ENCODE measurements around the gene ADCY6. TPM values are rescaled to one million over a fixed set of nuclear protein-coding genes. Genes with fewer than 3 reads are reported as not detected.

ADCY6 gene
- total RNA-seq, 2 experiments from 2014 or later, result 0.05 to 0.09 TPM

DNA sequence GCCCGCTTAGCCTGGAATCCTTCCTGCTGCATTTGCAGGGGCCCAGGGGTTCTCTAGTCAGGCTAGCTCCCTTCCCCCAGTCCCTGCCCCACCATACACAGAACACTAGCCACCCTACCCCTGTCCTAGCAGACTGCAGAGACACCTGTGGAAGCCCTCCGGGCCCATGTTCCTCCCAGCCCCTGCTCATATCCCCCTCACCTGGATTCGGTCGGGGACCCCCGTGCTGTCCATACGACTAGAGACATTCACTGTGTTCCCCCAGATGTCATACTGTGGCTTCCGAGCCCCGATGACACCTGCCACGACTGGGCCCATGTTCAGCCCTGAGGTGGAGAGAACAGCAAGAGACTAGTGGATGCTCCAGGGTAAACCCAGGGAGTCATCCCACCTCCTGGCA lies 20.2 kb downstream of the ADCY6 start:
- peaks cover 2% of the 10 kb centered on the region for H3K27me3 Mint-ChIP-seq
- CTCF ChIA-PET, result interaction anchor here (1.5 kb wide), 1 partner anchor 27 kb away, joined by 4 read pairs; no protein-coding TSS in a partner anchor
- H3K36me3 Mint-ChIP-seq (ENCODE audit: low read depth), result no peaks in the 10 kb centered on the region
- peaks cover 7% of the 10 kb centered on the region for H3K4me1 Mint-ChIP-seq
- intact Hi-C loops (cut with DNase I, micrococcal nuclease), result no loop called here
- H3K9me3 Mint-ChIP-seq (ENCODE audit: low read depth), result no peaks in the 10 kb centered on the region
- no peak overlapping the region for H3K27ac Mint-ChIP-seq
- no peak overlapping the region for H3K4me3 Mint-ChIP-seq
- DNase-seq, result no peak
- POLR2A ChIA-PET, result no interaction called here
- ATAC-seq, result no peak

DNA sequence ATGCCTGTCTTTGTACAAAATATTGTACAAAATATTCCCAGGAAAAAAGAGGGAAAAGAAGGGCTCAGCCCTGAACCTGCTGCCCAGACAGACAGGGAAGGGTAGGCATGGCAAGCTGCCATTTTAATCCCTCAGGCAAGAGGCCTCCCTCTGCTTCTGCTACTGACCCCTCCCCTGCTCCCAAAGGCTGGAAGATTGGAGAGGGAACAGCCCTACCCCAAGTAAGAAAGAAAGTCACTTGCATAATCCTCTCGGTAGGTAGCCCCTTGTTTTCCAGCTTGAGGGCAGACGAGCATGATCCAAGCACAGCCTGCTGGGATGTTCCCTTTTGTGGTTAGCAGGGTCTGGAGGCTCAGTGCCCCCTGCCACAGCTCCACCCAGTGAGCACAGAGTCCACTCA lies 20.7 kb downstream of the ADCY6 start:
- no peaks in the 10 kb centered on the region for H3K36me3 Mint-ChIP-seq (ENCODE audit: low read depth)
- H3K27ac Mint-ChIP-seq, result no peak overlapping the region
- no peaks in the 10 kb centered on the region for H3K9me3 Mint-ChIP-seq (ENCODE audit: low read depth)
- peaks cover 7% of the 10 kb centered on the region for H3K4me1 Mint-ChIP-seq
- no peak for ATAC-seq
- CTCF ChIA-PET, result interaction anchor here (1.5 kb wide), 1 partner anchor 27 kb away, joined by 4 read pairs; no protein-coding TSS in a partner anchor
- POLR2A ChIA-PET, result no interaction called here
- peaks cover 2% of the 10 kb centered on the region for H3K27me3 Mint-ChIP-seq
- no peak overlapping the region for H3K4me3 Mint-ChIP-seq
- no peak for DNase-seq
- intact Hi-C loops (cut with DNase I, micrococcal nuclease), result no loop called here

DNA sequence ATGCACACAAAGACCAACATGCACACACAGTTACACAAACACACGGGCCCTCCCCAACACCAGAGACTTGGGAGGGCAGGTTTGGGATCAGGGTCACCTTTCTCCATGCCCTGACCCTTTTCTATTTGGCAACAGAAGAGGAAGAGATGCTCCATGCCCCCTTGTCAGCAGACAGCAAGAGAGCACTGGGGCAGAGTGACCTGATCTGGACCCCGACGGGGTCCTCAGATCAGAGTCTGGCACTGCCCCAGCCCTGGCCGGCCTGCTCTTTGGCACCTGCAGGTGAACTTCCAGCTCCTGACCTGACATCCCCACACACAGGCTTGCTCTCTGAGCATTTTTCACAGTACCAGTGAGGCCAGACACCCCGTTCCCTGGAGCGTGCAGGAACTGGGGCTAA lies 21.4 kb downstream of the ADCY6 start:
- no peak for ATAC-seq
- H3K9me3 Mint-ChIP-seq (ENCODE audit: low read depth), result no peaks in the 10 kb centered on the region
- H3K4me1 Mint-ChIP-seq, result peaks cover 7% of the 10 kb centered on the region
- H3K36me3 Mint-ChIP-seq (ENCODE audit: low read depth), result no peaks in the 10 kb centered on the region
- peaks cover 2% of the 10 kb centered on the region for H3K27me3 Mint-ChIP-seq
- POLR2A ChIA-PET, result no interaction called here
- CTCF ChIA-PET, result interaction anchor here (1.5 kb wide), 1 partner anchor 28 kb away, joined by 4 read pairs; no protein-coding TSS in a partner anchor
- intact Hi-C loops (cut with DNase I, micrococcal nuclease), result no loop called here
- no peak overlapping the region for H3K4me3 Mint-ChIP-seq
- no peak for DNase-seq
- H3K27ac Mint-ChIP-seq, result no peak overlapping the region

DNA sequence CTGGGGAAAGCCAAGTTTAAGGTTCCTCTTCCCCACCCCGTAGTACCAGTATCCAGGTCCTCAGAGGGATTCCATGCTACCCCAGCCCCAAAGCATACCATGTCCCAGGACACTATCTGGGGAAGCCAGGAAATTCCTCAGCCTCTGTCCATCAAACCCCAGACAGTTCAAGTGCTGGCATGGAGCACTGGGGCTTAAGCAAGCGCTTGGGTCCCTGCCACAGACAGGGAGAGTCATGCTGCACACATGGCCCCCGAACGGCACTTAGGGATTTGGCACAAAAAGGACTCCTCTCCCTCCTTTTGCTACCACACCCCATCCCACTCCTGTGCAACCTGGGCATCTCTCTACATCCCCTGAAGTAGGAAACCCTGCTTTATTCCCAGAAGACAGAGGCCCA lies 21.8 kb downstream of the ADCY6 start:
- Mint-ChIP-seq H3K4me1 (peaks cover 7% of the 10 kb centered on the region), H3K4me3 (no peak overlapping the region), H3K9me3 (ENCODE audit: low read depth) (no peaks in the 10 kb centered on the region), H3K36me3 (ENCODE audit: low read depth) (no peaks in the 10 kb centered on the region), H3K27ac (no peak overlapping the region), H3K27me3 (peaks cover 2% of the 10 kb centered on the region)
- ChIA-PET CTCF (interaction anchor here (1.5 kb wide), 1 partner anchor 28 kb away, joined by 4 read pairs; no protein-coding TSS in a partner anchor), POLR2A (no interaction called here)
- no peak for DNase-seq
- no peak for ATAC-seq
- intact Hi-C loops (cut with DNase I, micrococcal nuclease), result no loop called here

DNA sequence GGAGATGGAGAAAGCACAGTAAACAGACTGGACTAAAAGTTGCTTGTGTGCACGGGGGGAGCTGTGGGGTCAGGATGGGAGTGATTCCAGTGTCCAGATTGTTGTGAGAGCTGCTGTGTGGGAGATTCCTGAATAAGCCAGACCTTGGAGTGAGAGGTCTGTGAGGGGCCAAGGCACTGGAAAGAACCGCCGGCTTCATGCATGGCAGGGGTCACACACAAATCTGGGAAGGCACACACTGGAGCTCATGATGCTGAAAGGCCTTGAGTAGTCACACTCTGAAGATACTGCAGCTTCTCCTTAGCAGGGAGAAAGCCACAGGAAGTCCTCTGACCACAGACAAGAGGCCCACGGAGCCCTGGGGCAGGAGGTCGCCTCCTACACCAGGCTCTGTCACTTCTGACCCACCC lies 23.1 kb downstream of the ADCY6 start:
- ATAC-seq, result peak; percentile 84
- H3K4me3 Mint-ChIP-seq, result no peak overlapping the region
- peak; percentile 53 for DNase-seq

DNA sequence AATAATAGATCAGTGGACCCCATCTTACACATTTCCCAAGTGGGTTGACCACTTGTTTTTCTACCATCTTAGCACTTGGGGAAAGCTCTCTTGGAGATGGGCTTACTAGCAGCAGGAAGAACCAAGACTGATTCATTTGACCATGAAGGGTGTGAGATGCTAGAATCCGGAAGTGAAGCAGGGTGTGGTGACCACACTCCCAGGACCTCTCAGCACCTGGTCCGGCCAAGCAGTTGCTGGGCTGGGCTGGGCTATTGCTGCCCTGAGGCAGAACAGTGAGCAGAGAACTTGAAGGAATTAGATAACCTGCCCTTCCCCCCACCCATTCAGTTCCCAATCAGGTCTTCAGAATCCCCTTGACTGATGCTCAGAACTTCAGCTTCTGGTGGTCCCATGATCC lies 24.4 kb downstream of the ADCY6 start:
- no peak overlapping the region for H3K27ac Mint-ChIP-seq
- H3K9me3 Mint-ChIP-seq (ENCODE audit: low read depth), result no peaks in the 10 kb centered on the region
- DNase-seq (no peak), ATAC-seq (no peak)
- H3K27me3 Mint-ChIP-seq, result peaks cover 2% of the 10 kb centered on the region
- peaks cover 7% of the 10 kb centered on the region for H3K4me1 Mint-ChIP-seq
- intact Hi-C loops (cut with DNase I, micrococcal nuclease), result no loop called here
- ChIA-PET POLR2A (no interaction called here), CTCF (interaction anchor here (0.6 kb wide), 1 partner anchor 1115 kb away, joined by 4 read pairs; no protein-coding TSS in a partner anchor)
- H3K4me3 Mint-ChIP-seq, result no peak overlapping the region
- H3K36me3 Mint-ChIP-seq (ENCODE audit: low read depth), result no peaks in the 10 kb centered on the region

More for the DNA sequence above, 23.1 kb downstream of the ADCY6 start:
- Mint-ChIP-seq H3K36me3 (ENCODE audit: low read depth) (no peaks in the 10 kb centered on the region), H3K27me3 (peaks cover 2% of the 10 kb centered on the region), H3K27ac (no peak overlapping the region), H3K9me3 (ENCODE audit: low read depth) (no peaks in the 10 kb centered on the region), H3K4me1 (peaks cover 7% of the 10 kb centered on the region)
- ChIA-PET CTCF (interaction anchor here (1.0 to 1.3 kb wide), 3 partner anchors 13 to 68 kb away, joined by 3 to 6 read pairs (median 4); no protein-coding TSS in a partner anchor), POLR2A (no interaction called here)
- intact Hi-C loops (cut with DNase I, micrococcal nuclease), result no loop called here

DNA sequence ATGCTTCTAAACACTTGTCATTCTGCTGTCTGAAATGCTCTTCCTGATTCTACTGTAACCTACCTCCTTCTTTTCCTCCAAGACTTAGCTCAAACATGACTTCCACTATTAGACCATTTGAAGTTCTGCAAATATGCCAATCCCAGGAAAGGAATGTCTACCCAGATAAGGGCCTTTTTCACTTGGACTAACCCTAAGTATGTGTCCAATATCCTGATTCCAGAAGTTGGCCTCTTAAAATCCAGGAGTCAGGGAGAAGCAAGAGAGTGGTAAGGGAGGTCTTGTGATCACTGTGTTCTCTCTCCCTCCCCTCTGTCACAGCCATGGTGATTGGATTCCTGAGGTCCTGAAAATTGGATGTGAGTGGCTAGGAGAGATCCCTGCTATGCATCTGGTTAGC lies 30.2 kb downstream of the ADCY6 start:
- ChIA-PET POLR2A (interaction anchor here (0.6 kb wide), 1 partner anchor 21 kb away, joined by 4 read pairs; no protein-coding TSS in a partner anchor), CTCF (interaction anchor here (0.7 to 7.9 kb wide), 4 partner anchors 8 to 109 kb away, joined by 3 to 40 read pairs (median 6); no protein-coding TSS in a partner anchor)
- no peak for ATAC-seq

DNA sequence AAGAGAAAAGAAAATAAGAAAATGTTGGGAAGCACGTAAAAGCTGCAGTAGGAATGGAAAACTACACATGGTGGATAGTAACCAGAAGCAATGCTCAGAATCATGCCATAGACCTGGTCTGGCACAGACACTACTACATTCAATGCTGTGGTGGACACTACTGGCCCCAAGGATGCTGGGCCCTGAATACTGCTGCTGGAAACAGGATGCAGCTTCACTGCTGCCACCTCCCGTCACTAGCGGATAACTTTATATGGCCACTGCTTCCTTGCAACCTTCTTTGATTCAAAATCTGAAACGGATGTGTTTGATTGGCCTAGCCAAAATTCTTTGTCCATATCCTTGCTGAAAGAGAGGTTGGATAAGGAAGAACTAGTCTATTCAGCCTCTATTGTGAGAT lies 30.7 kb downstream of the ADCY6 start:
- POLR2A ChIA-PET, result interaction anchor here (0.6 kb wide), 1 partner anchor 21 kb away, joined by 4 read pairs; no protein-coding TSS in a partner anchor
- Mint-ChIP-seq H3K9me3 (ENCODE audit: low read depth) (no peaks in the 10 kb centered on the region), H3K36me3 (ENCODE audit: low read depth) (no peaks in the 10 kb centered on the region), H3K27ac (no peak overlapping the region), H3K4me3 (no peak overlapping the region), H3K27me3 (peaks cover 3% of the 10 kb centered on the region), H3K4me1 (peaks cover 3% of the 10 kb centered on the region)
- CTCF ChIA-PET, result interaction anchor here (0.6 to 7.9 kb wide), 4 partner anchors 8 to 128 kb away, joined by 3 to 40 read pairs (median 6); no protein-coding TSS in a partner anchor
- DNase-seq (no peak), ATAC-seq (no peak)
- intact Hi-C loops (cut with DNase I, micrococcal nuclease), result no loop called here

More for the DNA sequence above, 30.2 kb downstream of the ADCY6 start:
- Mint-ChIP-seq H3K4me1 (no peaks in the 10 kb centered on the region), H3K9me3 (ENCODE audit: low read depth) (no peaks in the 10 kb centered on the region), H3K36me3 (ENCODE audit: low read depth) (no peaks in the 10 kb centered on the region), H3K27ac (no peak overlapping the region), H3K4me3 (no peak overlapping the region), H3K27me3 (no peaks in the 10 kb centered on the region)
- DNase-seq, result no peak
- intact Hi-C loops (cut with DNase I, micrococcal nuclease), result no loop called here

DNA sequence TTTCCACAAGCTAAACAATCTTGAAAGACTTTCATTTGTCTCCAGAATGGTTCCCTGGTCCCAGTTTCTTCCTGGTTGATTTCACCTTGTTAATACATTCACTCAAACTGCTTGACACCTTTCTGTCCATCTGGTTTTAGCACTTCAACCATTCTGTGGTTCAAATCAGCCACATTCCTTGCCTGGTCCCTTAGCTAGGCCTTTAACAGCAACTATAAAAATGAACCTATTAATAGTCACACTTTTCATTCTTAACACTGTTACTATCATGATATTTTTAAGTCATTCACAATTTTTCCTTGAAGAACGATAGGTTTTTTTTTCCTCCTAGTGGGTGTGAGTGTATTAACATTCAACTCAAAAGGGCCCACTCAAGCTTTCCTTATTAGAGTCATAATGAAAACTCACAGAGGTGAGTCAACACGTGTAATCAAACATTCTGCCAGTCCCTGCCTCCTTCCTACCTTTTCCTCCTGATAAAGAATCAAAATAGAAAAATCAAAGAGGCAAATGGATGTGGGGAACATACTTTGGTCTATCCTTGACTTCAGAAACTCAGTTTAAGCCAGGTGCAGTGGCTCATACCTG lies 38.0 kb downstream of the ADCY6 start:
- intact Hi-C loops (cut with DNase I, micrococcal nuclease), result loop anchor here (1.0 to 5.0 kb wide), 7 partner anchors 34 to 246 kb away; partner anchors contain the start of genes CCNT1 (in 1 of the 2), DDN (in 1 of the 2) and KANSL2 (in 1 of the 2)
- ATAC-seq (peak; percentile 87), DNase-seq (peak; percentile 37)
- ChIA-PET CTCF (interaction anchor here (0.5 to 6.9 kb wide), 10 partner anchors 8 to 1026 kb away, joined by 3 to 116 read pairs (median 3); partner anchors contain the start of gene ENDOU), POLR2A (no interaction called here)
- no peaks in the 10 kb centered on the region for H3K36me3 Mint-ChIP-seq (ENCODE audit: low read depth)
- H3K27ac Mint-ChIP-seq, result peak overlapping the region; percentile 85
- peaks cover 24% of the 10 kb centered on the region for H3K4me1 Mint-ChIP-seq
- peaks cover 5% of the 10 kb centered on the region for H3K27me3 Mint-ChIP-seq
- peak overlapping the region; percentile 34 for H3K4me3 Mint-ChIP-seq
- no peaks in the 10 kb centered on the region for H3K9me3 Mint-ChIP-seq (ENCODE audit: low read depth)

DNA sequence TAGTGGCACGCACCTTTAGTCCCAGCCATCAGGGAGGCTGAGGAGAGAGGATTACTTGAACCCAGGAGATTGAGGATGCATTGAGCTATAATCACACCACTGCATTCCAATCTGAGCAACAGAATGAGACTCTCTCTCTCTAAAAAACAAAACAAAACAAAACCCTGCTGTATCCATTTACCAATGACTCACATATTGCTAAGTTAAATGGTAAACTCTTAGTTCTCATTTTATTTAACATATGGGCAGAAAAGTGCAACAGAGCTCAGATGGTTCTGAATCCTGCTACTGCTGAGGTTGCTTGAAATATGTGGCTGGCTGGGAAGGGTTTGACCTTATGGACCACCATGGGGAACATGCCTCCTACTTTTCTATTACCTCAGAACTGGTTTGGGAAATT lies 38.7 kb downstream of the ADCY6 start:
- ChIA-PET POLR2A (no interaction called here), CTCF (interaction anchor here (0.6 to 6.9 kb wide), 9 partner anchors 9 to 1025 kb away, joined by 3 to 116 read pairs (median 3); partner anchors contain the start of gene ENDOU)
- Mint-ChIP-seq H3K9me3 (ENCODE audit: low read depth) (no peaks in the 10 kb centered on the region), H3K4me3 (no peak overlapping the region), H3K4me1 (peaks cover 24% of the 10 kb centered on the region), H3K27me3 (peaks cover 5% of the 10 kb centered on the region), H3K27ac (peak overlapping the region; percentile 85), H3K36me3 (ENCODE audit: low read depth) (no peaks in the 10 kb centered on the region)
- no peak for DNase-seq
- peak; percentile 32 for ATAC-seq
- intact Hi-C loops (cut with DNase I, micrococcal nuclease), result loop anchor here (2.0 to 5.0 kb wide), 4 partner anchors 33 to 247 kb away; partner anchors contain the start of genes CCNT1 (in 1 of the 2) and DDN (in 1 of the 2)

DNA sequence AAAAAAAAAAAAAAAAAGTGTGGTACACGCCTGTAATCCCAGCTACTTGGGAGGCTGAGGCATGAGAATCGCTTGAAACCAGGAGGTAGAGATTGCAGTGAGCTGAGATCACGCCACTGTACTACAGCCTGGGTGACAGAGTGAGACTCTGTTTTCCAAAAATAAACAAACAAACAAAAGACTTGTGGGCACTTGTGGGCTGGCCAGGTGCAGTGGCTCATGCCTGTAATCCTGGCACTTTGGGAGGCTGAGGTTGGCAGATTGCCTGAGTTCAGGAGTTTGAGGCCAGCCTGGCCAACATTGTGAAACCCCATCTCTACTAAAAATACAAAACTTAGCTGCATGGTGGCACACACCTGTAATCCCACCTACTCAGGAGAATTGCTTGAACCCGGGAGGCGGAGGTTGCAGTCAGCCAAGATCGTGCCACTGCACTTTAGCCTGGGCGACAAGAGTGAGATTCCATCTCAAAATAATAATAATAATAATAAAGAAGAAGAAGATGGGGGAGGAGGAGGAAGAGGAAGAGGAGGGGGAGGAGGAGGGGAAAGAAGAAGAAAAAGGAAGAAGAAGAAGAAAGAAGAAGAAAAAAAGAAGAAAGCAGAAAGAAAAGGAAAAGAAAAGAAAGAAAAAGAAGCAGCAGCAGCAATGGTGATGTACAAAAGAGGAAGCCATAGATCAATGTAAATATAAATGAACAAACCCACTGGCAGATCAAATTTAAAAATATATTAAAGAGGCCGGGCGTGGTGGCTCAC lies 44.5 kb downstream of the ADCY6 start:
- Mint-ChIP-seq H3K36me3 (ENCODE audit: low read depth) (no peaks in the 10 kb centered on the region), H3K27me3 (peaks cover 10% of the 10 kb centered on the region), H3K27ac (no peak overlapping the region), H3K4me3 (no peak overlapping the region), H3K4me1 (peaks cover 3% of the 10 kb centered on the region), H3K9me3 (ENCODE audit: low read depth) (no peaks in the 10 kb centered on the region)
- intact Hi-C loops (cut with DNase I, micrococcal nuclease), result no loop called here
- CTCF ChIA-PET, result no interaction called here
- DNase-seq, result no peak
- POLR2A ChIA-PET, result interaction anchor here (1.3 kb wide), 1 partner anchor 62 kb away, joined by 3 read pairs; the partner anchor contains the start of gene KANSL2
- no peak for ATAC-seq

All from activated CD4-positive, alpha-beta T cell treated with anti-CD3 and anti-CD28 coated beads for 36 hours (primary cell).